Caco-2 (cell line): ENCODE results near the gene H3-3A. TPM values are rescaled to one million over a fixed set of nuclear protein-coding genes. Genes with fewer than 3 reads are reported as not detected.

Experiments
- BruUV-seq: library from RNA; stranded (reverse); fragments of 400-500 nt; replicated peaks from 2 replicates; lab custom pipeline; 2021; lab: Mats Ljungman, UMichigan
- CTCF ChIA-PET: fragments of 300-600 bp; sonication (Branson Sonifier 250); formaldehyde crosslinking; loops from one replicate; lab custom pipeline; 2022; ENCODE audit warnings: antibody characterized with exemption; lab: Charles Lee
- POLR2A ChIA-PET: fragments of 300-600 bp; sonication (Branson Sonifier 250); formaldehyde crosslinking; loops from one replicate; lab custom pipeline; 2022; ENCODE audit warnings: antibody characterized with exemption; lab: Charles Lee
- DNase-seq, 2 experiments: peaks; one replicate each; pipeline versions ENCODE4 v3.0.0 to v3.0.0-alpha.2; 2020 to 2022
- H3K27me3 ChIP-seq: replicated peaks from 2 replicates; pipeline ENCODE4 v1.6.0; 2011; ENCODE audit warnings: low read length; ENCODE audit not compliant: control insufficient read depth, insufficient read depth
- H3K36me3 ChIP-seq: 2 replicates; pipeline ENCODE4 v1.5.1; 2011; ENCODE audit warnings: low read length; ENCODE audit not compliant: control insufficient read depth, insufficient read depth
- H3K4me1 ChIP-seq: fragments of 250-450 bp; sonication (Bioruptor Pico); 2 replicates; pipeline ENCODE4 v1.5.1; 2020; ENCODE audit warnings: mild to moderate bottlenecking
- H3K4me3 ChIP-seq: 2 replicates; pipeline ENCODE4 v1.5.1; 2011; ENCODE audit warnings: low read depth, mild to moderate bottlenecking, control low read depth, low read length
- H3K9me3 ChIP-seq: fragments of 250-450 bp; sonication (Bioruptor Pico); 2 replicates; pipeline ENCODE4 v1.5.1; 2020; ENCODE audit warnings: mild to moderate bottlenecking, moderate library complexity
- H3K27ac Mint-ChIP-seq: one replicate; pipeline ENCODE4 v1.8.0; 2022; ENCODE audit warnings: mixed read lengths; ENCODE audit not compliant: unreplicated experiment
- H3K27me3 Mint-ChIP-seq: one replicate; pipeline ENCODE4 v1.8.0; 2022; ENCODE audit warnings: mixed read lengths; ENCODE audit not compliant: insufficient read depth, unreplicated experiment
- H3K36me3 Mint-ChIP-seq: one replicate; pipeline ENCODE4 v1.8.0; 2022; ENCODE audit warnings: mild to moderate bottlenecking, mixed read lengths; ENCODE audit not compliant: insufficient read depth, unreplicated experiment
- H3K4me1 Mint-ChIP-seq: one replicate; pipeline ENCODE4 v1.8.0; 2022; ENCODE audit warnings: low read depth, mixed read lengths; ENCODE audit not compliant: unreplicated experiment
- H3K4me3 Mint-ChIP-seq: one replicate; pipeline ENCODE4 v1.8.0; 2022; ENCODE audit warnings: mild to moderate bottlenecking, moderate library complexity, mixed read lengths; ENCODE audit not compliant: unreplicated experiment
- H3K9me3 Mint-ChIP-seq: one replicate; pipeline ENCODE4 v1.8.0; 2022; ENCODE audit warnings: mixed read lengths; ENCODE audit not compliant: unreplicated experiment
- CTCF ChIP-seq, 2 experiments: fragments of 200-600 bp in 1 of 2; IDR thresholded peaks; 1 replicate in 1 of 2; 2 replicates in 1 of 2; pipeline versions ENCODE4 v1.5.1 to v1.8.0; 2011 to 2022; ENCODE audit warnings: antibody characterized with exemption in 1 of 2, control low read depth in 1 of 2, inconsistent platforms in 1 of 2, low read depth in 1 of 2, low read length in 1 of 2, mild to moderate bottlenecking in 1 of 2, moderate library complexity in 1 of 2; ENCODE audit not compliant: insufficient read depth in 1 of 2, severe bottlenecking in 1 of 2, unreplicated experiment in 1 of 2
- intact Hi-C: fragments of 100-400 bp; cut with micrococcal nuclease; formaldehyde crosslinking; loops from one replicate; pipeline ENCODE4 v1.10.0; 2022; ENCODE audit not compliant: unreplicated experiment
- total RNA-seq: library from RNA; stranded (reverse); gene quantifications from 2 replicates; pipeline ENCODE4 v1.2.3, GENCODE V29; 2022

The H3-3A gene
- total RNA-seq, 1 experiment from 2014 or later, result 512 TPM

- no peaks in the 10 kb centered on the region for H3K9me3 Mint-ChIP-seq
- DNase-seq, result no peak
- ChIA-PET CTCF (interaction anchor here (0.7 to 1.1 kb wide), 2 partner anchors 53 to 77 kb away, joined by 3 read pairs; no protein-coding TSS in a partner anchor), POLR2A (no interaction called here)
- no peak overlapping the region for H3K4me3 Mint-ChIP-seq
- peaks cover 13% of the 10 kb centered on the region for H3K4me1 ChIP-seq
- H3K4me1 Mint-ChIP-seq, result peaks cover 4% of the 10 kb centered on the region
- BruUV-seq, result no TSS peak
- no peaks in the 10 kb centered on the region for H3K27me3 ChIP-seq
- H3K36me3 ChIP-seq, result no peaks in the 10 kb centered on the region
- no peaks in the 10 kb centered on the region for H3K27me3 Mint-ChIP-seq
- H3K27ac Mint-ChIP-seq, result no peak overlapping the region
- no peaks in the 10 kb centered on the region for H3K36me3 Mint-ChIP-seq
- H3K4me3 ChIP-seq, result no peak overlapping the region
- intact Hi-C loops, result no loop called here
- H3K9me3 ChIP-seq, result no peaks in the 10 kb centered on the region
- TF ChIP-seq CTCF (IDR thresholded peaks at IDR 0.05; ENCODE audit: insufficient read depth in 1 of 2, low read depth in 1 of 2, low read length in 1 of 2, severe bottlenecking in 1 of 2, unreplicated experiment in 1 of 2), result no peak
Measured at GRCh38 chr1:226117330-226117729, 54.8 kb downstream of the H3-3A start.

- Histone ChIP-seq H3K4me3 (no peak overlapping the region), H3K27me3 (no peaks in the 10 kb centered on the region), H3K36me3 (no peaks in the 10 kb centered on the region), H3K9me3 (no peaks in the 10 kb centered on the region), H3K4me1 (peaks cover 13% of the 10 kb centered on the region)
- no peak for DNase-seq
- H3K27ac Mint-ChIP-seq, result no peak overlapping the region
- intact Hi-C loops, result no loop called here
- BruUV-seq, result no TSS peak
- no peak for TF ChIP-seq CTCF (IDR thresholded peaks at IDR 0.05; ENCODE audit: insufficient read depth in 1 of 2, low read depth in 1 of 2, low read length in 1 of 2, severe bottlenecking in 1 of 2, unreplicated experiment in 1 of 2)
- H3K4me1 Mint-ChIP-seq, result no peaks in the 10 kb centered on the region
- no peaks in the 10 kb centered on the region for H3K27me3 Mint-ChIP-seq
- H3K36me3 Mint-ChIP-seq, result no peaks in the 10 kb centered on the region
- H3K9me3 Mint-ChIP-seq, result no peaks in the 10 kb centered on the region
- POLR2A ChIA-PET, result no interaction called here
- no peak overlapping the region for H3K4me3 Mint-ChIP-seq
- CTCF ChIA-PET, result interaction anchor here (1.1 kb wide), 1 partner anchor 54 kb away, joined by 3 read pairs; no protein-coding TSS in a partner anchor
Measured at GRCh38 chr1:226118357-226118756, 55.8 kb downstream of the H3-3A start.

GRCh38 chr1:226119169-226119568, 56.7 kb downstream of the H3-3A start:
- no peaks in the 10 kb centered on the region for H3K27me3 ChIP-seq
- H3K9me3 ChIP-seq, result no peaks in the 10 kb centered on the region
- H3K4me1 ChIP-seq, result peaks cover 13% of the 10 kb centered on the region
- Mint-ChIP-seq H3K36me3 (no peaks in the 10 kb centered on the region), H3K27ac (no peak overlapping the region), H3K9me3 (no peaks in the 10 kb centered on the region), H3K4me3 (no peak overlapping the region), H3K27me3 (no peaks in the 10 kb centered on the region), H3K4me1 (peaks cover 8% of the 10 kb centered on the region)
- CTCF ChIA-PET, result interaction anchor here (2.2 kb wide), 1 partner anchor 9 kb away, joined by 5 read pairs; no protein-coding TSS in a partner anchor
- no peak for DNase-seq
- no peaks in the 10 kb centered on the region for H3K36me3 ChIP-seq
- POLR2A ChIA-PET, result no interaction called here
- no TSS peak for BruUV-seq
- no peak for TF ChIP-seq CTCF (IDR thresholded peaks at IDR 0.05; ENCODE audit: insufficient read depth in 1 of 2, low read depth in 1 of 2, low read length in 1 of 2, severe bottlenecking in 1 of 2, unreplicated experiment in 1 of 2)
- intact Hi-C loops, result no loop called here
- H3K4me3 ChIP-seq, result no peak overlapping the region
